GM18505 (cell line): Measurements from ENCODE around the gene CPEB3.
"Not testable (repeated sequence)": the region's sequence is repeated elsewhere in the genome, so short reads cannot be mapped to it uniquely, and the experiment has no call there.

Experiments used
- ATAC-seq: cut with Tn5 transposase; IDR thresholded peaks from one replicate; pipeline ENCODE4 v1.9.1; 2021; ENCODE audit not compliant: unreplicated experiment
- POLR2A ChIP-seq: IDR thresholded peaks from 4 replicates; pipeline ENCODE4 v1.6.1; 2011; ENCODE audit warnings: borderline replicate concordance; ENCODE audit not compliant: insufficient read depth, insufficient read length; ENCODE audit errors: extremely low read depth

CPEB3 gene

DNA sequence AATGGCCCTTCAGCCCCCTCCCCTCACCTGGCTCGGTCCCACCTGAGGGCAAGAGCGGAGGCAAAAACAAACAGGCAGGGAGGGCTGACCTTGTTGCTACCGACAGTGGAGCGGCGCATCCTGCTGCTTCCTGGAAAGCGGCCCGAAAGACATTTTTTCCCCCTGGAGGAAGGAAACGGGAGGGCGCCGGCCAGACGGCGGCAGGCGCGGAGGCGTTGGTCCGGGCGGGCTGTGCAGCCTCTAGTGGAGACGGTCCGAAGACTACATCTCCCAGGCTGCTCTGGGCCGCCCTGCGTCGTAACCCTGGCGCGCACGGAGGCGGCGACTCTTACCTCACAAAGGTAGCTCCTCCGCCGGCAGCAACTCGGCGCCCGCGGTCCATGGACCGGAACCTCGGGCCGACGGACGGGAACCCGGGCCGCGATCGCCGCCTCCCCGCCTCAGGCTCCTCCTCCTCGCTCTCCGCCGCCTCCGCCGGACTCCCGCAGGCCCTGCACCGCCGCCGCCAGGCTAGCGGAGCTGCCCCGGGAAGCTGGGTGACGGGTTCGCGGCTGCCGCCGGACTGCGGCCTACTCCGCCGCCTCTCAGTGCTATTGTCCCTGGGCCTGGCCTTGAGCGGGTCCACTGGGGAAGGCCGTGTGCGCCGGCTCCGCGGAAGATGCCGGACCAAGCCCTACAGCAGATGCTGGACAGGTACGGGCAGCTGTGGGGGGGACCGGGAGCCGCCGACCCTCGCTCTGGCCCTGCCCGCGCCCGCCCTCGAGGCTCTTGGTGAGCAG lies at the start of gene CPEB3, which contains the start of gene MARCHF5:
CPEB3 (minus strand) TSS at position 242 of the 779 bp plus-strand sequence. CDS start 50,728 bp downstream, outside the sequence.
MARCHF5 (plus strand) TSS at position 331 of the 779 bp plus-strand sequence; CDS start at position 659, 328 bp downstream.
- TF ChIP-seq POLR2A = peak; percentile 75
- ATAC-seq = peak; percentile 98

DNA sequence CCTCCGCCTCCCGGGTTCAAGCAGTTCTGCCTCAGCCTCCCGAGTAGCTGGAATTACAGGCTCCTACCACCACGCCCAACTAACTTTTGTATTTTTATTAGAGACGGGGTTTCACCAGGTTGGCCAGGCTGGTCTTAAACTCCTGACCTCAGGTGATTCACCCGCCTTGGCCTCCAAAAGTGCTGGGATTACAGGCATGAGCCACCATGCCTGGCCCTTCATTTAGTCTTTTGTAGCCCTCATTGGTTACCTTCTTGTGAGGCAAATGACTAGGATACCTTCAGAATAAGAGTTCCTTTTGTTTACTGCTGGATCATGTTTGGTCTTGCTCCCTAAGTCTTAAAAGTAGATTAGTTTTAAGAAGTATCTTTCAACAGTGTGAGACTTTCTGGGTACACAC lies 39.0 kb upstream of the CPEB3 start:
- not testable (repeated sequence) for ATAC-seq

GRCh38 chr10:92328993-92329392 lies 38.1 kb upstream of the CPEB3 start:
- ATAC-seq = no peak
- no peak for TF ChIP-seq POLR2A

DNA sequence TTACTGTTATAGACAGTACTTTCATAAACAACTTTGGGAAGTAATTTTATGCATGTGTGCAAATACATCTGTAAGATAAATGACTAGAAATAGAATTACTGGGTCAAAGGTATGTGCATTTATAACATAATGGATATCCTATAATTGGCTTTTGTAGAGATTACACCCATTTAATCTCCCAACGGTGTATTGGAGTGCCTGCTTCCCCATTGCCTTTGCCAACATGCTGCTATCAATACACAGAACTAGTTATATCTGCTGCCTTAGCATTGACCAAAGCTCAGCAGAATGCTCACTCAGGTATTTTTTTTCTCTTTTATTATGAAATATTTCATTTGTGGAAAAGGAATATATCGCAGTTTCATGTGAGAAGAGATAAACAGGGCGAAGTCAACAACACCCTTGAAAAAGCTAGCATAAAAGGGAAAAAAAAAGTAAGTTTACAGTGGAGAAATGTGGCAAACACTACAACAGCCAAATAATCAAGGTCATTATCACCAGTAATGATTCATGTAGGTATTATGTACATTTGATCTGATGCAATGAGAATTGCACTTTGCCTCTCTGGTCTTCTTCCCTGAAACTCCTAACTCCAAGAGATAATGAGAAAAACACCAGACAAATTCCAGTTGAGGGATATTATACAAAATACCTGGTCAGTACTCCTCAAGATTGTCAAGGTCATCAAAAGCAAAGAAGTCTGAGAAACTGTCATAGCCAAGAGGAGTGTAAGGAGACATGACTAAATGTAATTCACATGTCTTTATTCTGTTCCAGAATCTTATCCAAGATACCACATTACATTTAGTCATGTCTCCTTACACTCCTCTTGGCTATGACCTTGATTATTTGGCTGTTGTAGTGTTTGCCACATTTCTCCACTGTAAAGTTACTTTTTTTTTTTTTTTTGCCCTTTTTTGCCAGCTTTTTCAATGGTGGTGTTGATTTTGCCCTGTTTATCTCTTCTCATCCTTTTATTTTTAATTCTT lies 36.9 kb upstream of the CPEB3 start:
- ATAC-seq = no peak
- no peak for TF ChIP-seq POLR2A

- no peak for ATAC-seq
- TF ChIP-seq POLR2A = no peak
Observed at GRCh38 chr10:92323079-92323478, 32.2 kb upstream of the CPEB3 start.

- no peak for TF ChIP-seq POLR2A
- ATAC-seq = no peak
Observed at GRCh38 chr10:92316610-92317009, 25.7 kb upstream of the CPEB3 start.

DNA sequence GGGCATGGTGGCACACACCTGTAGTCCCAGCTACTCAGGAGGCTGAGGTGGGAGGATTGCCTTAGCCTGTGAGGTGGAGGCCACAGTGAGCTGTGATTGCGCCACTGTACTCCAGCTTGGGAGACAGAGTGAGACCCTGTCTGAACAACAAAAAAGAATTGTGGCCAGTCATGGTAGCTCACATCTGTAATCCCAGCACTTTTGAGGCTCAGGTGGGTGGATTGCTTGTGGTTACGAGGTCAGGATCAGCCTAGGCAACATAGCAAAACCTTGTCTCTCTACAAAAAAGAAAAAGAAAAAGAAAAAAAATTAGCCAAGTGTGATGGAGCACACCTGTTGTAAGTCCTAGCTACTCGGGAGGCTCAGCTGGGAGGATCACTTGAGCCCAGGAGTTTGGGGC lies 22.9 kb upstream of the CPEB3 start:
- TF ChIP-seq POLR2A = no peak

GRCh38 chr10:92309272-92309671 lies 18.4 kb upstream of the CPEB3 start:
- no peak for TF ChIP-seq POLR2A
- ATAC-seq = no peak

More for the DNA sequence above, 22.9 kb upstream of the CPEB3 start:
- no peak for ATAC-seq

GRCh38 chr10:92305133-92306072 lies 14.5 kb upstream of the CPEB3 start:
- no peak for ATAC-seq
- TF ChIP-seq POLR2A = no peak

GRCh38 chr10:92304061-92304460 lies 13.2 kb upstream of the CPEB3 start:
- no peak for TF ChIP-seq POLR2A
- ATAC-seq = no peak

- ATAC-seq = no peak
Observed at GRCh38 chr10:92303096-92303495, 12.2 kb upstream of the CPEB3 start.

DNA sequence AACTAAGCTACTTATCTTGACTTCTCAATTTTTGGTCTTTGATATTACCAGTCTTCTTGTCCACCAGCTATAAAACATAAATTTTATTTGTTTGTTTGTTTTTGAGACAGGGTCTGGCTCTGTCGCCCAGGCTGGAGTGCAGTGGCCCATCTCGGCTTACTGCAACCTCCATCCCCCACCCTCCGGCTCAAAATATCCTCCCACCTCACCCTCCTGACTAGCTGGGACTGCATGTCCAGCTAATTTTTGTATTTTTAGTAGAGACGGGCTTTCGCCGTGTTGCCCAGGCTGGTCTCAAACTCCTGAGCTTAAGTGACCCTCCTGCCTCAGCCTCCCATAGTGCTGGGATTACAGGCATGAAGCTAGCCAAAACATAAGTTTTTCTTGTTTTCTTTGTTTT lies 7.6 kb upstream of the CPEB3 start:
- TF ChIP-seq POLR2A = no peak
- ATAC-seq = no peak

More at GRCh38 chr10:92303096-92303495, 12.2 kb upstream of the CPEB3 start:
- no peak for TF ChIP-seq POLR2A
